NCI-H345 treated with DMSO at 0.1 percent for 48 hours (cell line): ENCODE measurements around the gene SSB.
"Not testable (repeated sequence)": the region's sequence is repeated elsewhere in the genome, so short reads cannot be mapped to it uniquely, and the experiment has no call there.

Source experiments
- DNase-seq: peaks from one replicate; lab custom pipeline; 2025; ENCODE audit not compliant: unreplicated experiment; lab: John Stamatoyannopoulos, UW

Gene SSB

DNA sequence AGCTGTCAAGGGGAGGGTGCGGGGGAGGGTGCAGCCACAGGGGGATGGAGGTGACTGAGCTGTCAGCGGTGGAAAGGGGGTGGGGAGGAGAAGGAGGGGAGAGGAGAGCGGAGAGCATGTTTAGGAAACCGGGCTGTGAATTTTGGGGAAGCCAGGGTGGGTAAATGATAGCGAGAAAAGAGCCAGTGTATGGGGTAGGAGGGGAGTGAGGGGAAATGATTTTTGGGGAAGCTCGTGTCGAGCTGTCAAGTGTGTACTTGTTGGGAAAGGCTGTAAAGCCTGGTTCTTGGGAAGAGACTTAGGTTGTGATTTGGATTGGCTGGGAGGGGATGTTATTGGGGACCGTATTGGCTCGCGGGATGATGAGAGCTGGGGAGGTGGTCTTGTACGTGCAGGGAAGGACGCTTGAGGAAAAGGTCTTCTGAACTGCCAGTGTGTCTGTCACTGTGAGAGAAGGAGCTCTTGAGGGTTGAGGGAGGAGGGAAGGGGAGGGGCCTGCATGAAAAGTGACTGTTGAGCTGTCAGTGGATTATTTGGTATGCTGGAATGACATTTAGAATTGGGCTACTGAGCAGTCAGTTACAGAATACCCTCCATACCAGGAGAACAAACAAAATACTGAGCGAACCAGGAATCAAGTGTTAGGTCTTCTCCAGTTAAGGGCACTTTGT, 29.6 kb downstream of the SSB start:
- DNase-seq: peak; percentile 13

DNA sequence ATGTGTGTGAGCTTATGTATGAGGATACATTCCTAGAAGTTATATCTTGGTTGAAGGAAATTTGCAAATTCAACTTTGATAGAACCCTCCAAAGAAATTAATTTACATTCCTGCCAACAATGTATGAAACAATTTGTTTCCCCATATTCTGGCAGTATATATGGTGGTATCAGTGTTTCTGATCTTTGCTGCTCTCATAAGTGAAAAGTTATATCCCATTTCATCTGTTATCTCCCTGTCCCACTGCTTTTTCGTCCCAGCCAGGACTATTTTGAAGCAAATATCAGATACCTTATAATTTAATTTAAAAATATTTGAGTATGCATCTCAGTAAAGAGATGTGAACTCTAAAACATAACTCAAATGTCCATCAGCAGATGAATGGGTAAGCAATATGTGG, 35.7 kb downstream of the SSB start:
- DNase-seq: no peak

- no peak for DNase-seq
Observed at GRCh38 chr2:169838743-169839489, 40.2 kb downstream of the SSB start.

- DNase-seq: no peak
Observed at GRCh38 chr2:169839954-169840746, 41.5 kb downstream of the SSB start.

DNA sequence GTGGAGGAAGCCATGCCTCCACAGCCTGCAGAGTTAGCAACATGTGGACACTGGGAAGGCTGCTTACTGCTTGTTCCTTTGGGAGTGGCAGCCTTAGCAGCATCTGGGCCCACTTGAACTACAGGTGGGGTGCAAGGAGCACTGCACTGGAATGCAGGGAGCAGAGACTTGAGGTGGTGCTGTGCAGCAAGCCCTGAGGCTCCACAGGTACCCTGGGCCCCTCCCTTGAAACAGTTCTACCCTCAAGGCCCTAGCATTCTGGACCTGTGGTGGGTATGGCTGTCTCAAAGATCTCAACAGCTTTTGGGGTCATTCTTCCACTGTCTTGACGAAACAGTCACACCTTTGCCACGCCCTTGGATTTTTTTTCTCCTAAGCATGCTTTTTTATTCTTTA, 42.1 kb downstream of the SSB start:
- DNase-seq: no peak

- DNase-seq: not testable (repeated sequence)
Observed at GRCh38 chr2:169841625-169842024, 43.0 kb downstream of the SSB start.

- no peak for DNase-seq
Observed at GRCh38 chr2:169845016-169845415, 46.3 kb downstream of the SSB start.

DNA sequence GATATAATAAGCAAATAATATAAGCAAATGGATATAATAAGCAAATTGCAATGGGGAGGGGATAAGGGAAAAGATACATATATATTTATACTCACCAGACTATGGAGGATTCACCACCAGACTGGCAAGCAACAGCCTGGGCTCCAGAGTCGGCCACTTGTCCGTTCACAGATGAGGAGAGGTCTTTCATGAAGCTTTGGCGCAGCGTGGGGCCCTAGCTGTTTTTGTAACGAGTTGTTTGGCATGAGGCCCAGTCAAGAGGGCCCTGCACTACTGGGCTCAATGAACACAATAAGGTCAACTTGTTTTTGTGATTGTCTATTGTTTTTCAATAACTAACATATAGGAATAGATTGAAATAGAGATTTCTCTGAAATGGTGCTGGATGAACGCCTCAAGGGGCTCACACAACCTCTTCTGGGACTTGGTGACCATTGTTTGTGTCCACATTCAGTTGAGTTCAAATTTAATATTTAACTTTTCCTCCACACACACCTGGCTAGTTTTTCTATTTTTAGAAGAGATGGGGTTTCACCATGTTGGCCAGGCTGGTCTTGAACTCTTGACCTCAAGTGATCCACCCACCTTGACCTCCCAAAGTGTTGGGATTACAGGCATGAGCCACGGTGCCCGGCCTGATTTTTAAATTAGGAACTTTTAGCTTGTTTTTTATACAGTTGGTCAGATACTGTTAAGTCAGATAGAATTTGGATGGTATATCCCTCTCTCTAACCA, 50.5 kb downstream of the SSB start:
- peak; percentile 77 for DNase-seq

DNA sequence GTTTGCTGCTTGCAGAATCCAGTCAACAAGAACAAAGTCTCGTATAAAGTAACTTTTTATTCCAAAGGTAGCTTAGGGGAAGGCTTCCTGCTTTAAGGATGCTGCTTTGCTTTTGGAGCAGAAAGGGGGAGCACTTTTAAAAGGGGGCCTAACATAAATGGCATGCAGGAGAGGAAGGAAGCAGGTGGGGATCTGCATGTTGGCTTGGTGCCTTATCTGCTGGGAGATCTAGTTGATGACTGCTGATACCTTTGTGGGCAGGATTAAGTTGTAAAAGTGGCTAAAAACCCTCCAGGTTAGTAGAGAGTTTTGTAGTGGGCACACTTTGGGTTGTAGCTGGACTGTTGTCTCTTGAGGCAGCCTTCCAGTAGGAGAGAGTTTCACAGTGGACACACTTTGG, 51.0 kb downstream of the SSB start:
- no peak for DNase-seq

DNA sequence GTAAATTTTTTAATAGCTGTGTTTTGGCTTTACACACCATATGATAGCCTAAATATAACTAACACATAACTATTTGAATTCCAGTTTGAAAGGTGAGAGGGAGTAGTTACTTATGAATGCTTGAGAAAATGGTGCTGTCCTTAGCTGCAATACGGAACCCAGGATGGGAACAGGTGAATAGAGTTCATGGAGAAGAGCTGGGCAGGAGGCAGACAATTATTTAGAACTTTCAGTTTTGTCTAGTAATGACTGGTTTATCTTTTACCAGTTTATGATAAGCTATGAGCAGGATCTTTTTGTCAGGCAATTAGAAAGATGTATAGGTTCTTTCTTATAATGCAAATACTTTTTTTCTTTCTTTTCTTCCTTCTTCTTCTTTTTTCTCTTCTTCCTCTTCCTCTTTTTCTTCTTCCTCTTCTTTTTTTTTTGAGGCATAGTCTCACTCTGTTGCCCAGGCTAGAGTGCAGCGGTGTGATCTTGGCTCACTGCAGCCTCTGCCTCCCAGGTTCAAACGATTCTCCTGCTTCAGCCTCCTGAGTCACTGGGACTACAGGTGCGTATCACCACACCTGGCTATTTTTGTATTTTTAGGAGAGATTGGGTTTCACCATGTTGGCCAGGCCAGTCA, 54.5 kb downstream of the SSB start:
- no peak for DNase-seq

DNA sequence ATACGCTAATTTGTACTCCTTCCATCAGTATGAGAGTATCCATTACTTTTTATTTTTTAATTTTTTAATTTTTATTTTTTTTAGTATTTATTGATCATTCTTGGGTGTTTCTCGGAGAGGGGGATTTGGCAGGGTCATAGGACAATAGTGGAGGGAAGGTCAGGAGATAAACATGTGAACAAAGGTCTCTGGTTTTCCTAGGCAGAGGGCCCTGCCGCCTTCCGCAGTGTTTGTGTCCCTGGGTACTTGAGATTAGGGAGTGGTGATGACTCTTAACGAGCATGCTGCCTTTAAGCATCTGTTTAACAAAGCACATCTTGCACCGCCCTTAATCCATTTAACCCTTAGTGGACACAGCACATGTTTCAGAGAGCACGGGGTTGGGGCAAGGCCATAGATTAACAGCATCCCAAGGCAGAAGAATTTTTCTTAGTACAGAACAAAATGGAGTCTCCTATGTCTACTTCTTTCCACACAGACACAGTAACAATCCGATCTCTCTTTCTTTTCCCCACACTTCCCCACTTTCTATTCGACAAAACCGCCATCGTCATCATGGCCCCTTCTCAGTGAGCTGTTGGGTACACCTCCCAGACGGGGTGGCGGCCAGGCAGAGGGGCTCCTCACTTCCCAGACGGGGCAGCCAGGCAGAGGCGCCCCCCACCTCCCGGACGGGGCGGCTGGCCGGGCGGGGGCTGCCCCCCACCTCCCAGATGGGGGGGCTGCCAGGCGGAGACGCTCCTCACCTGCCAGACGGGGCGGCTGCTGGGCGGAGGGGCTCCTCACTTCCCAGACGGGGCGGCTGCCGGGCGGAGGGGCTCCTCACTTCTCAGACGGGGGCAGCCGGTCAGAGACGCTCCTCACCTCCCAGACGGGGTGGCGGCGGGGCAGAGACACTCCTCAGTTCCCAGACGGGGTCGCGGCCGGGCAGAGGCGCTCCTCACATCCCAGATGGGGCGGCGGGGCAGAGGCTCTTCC, 56.9 kb downstream of the SSB start:
- DNase-seq: not testable (repeated sequence)

DNA sequence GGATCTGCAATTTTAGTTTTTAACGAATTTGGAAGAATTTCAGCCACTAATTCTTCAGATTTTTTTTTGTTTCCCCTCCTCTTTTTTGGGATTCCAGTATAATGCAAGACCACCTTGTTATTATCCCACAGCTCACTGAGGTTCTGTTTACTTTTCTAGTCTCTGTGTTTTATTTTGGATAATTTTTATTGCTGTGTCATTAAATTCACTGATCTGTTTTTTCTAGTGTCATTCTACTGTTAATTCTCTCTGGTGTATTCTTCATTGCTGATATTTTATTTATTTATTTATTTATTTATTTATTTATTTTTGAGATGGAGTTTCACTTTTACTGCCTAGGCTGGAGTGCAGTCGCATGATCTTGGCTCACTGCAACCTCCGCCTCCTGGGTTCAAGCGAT, 60.8 kb downstream of the SSB start:
- DNase-seq: no peak

DNA sequence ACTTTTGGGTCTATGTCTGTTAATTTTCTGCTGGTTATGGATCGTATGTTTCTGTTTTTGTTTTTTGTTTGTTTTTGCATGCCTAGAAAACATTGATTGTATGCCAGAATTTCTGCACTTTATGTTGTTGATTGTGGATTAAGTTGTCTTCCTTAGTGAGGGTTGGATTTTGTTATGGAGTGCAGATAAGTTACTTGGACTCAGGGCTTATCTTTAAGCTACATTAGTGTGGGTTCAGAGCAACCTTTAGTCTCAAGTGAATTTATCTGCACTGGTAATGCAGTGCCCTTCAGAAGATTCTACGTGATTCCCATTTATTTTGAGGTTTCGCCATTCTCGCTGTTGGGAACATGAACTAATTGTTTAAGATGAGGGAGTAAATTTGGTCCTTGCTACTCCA, 61.5 kb downstream of the SSB start:
- DNase-seq: no peak
